Stomach (tissue), 4 donors: ENCODE data around the gene CDK1.

Experiments
- EP300 ChIP-seq: sonication (generic); formaldehyde crosslinking; IDR thresholded peaks from one replicate; pipeline ENCODE4 v1.6.1; 2017; ENCODE audit warnings: antibody characterized with exemption
- POLR2A ChIP-seq, 4 donors: fragments of 450-650 bp; IDR thresholded peaks; one replicate each; pipeline ENCODE4 v1.6.1; 2016; ENCODE audit warnings: antibody characterized with exemption in 4 of 4, control low read depth in 2 of 4, mild to moderate bottlenecking in 1 of 4, moderate library complexity in 1 of 4
- TF ChIP-seq, protein P1 (sequence below), 7 experiments: fragments of 450-650 bp in 4 of 7; fragments of 200-600 bp in 3 of 7; sonication (generic) in 3 of 7; IDR thresholded peaks; one replicate each; pipeline ENCODE4 v1.5.1; 2016 to 2019; ENCODE audit warnings: antibody characterized with exemption in 7 of 7, control low read depth in 2 of 7, mild to moderate bottlenecking in 1 of 7

DNA sequence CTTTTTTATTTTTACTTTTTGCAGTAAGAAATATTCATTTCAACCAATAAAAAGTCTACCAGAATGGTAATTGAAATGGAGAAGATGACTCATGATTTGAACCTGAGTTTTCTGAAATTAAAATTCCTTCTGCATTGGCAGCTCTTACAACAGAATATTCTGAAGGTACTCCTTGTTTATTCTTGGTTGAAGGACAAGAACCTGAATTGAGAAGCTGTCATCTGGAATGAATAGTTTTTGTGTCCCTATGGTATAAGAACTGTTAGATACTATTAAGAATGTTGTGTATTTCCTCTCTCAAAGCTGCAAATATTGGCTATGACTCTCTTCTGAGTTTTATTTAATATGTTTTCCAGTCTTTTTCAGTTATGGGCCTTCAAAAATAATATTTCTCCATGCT, 56.1 kb downstream of the CDK1 start:
- TF ChIP-seq, protein P1, sequence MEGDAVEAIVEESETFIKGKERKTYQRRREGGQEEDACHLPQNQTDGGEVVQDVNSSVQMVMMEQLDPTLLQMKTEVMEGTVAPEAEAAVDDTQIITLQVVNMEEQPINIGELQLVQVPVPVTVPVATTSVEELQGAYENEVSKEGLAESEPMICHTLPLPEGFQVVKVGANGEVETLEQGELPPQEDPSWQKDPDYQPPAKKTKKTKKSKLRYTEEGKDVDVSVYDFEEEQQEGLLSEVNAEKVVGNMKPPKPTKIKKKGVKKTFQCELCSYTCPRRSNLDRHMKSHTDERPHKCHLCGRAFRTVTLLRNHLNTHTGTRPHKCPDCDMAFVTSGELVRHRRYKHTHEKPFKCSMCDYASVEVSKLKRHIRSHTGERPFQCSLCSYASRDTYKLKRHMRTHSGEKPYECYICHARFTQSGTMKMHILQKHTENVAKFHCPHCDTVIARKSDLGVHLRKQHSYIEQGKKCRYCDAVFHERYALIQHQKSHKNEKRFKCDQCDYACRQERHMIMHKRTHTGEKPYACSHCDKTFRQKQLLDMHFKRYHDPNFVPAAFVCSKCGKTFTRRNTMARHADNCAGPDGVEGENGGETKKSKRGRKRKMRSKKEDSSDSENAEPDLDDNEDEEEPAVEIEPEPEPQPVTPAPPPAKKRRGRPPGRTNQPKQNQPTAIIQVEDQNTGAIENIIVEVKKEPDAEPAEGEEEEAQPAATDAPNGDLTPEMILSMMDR (IDR thresholded peaks at IDR 0.05), result no peak
- TF ChIP-seq POLR2A (IDR thresholded peaks at IDR 0.05) (no peak), EP300 (no peak)
